ENCODE measurements around the gene FGF1. TPM values are rescaled to one million over a fixed set of nuclear protein-coding genes. Genes with fewer than 3 reads are reported as not detected.

Gene FGF1
- total and polyA plus RNA-seq, 7 donors = 0.60 to 5.4 (median 2.0) TPM

GRCh38 chr5:142669477-142669876 lies 16.4 kb downstream of the FGF1 start:
- H3K4me1 ChIP-seq = peaks cover 0 to 33% (median 19%) of the 10 kb centered on the region in 4 donors
- WGBS, 2 donors = 82 to 83% methylated on average over 12 of the region's 12 CpGs
- intact Hi-C loops (cut with DNase I) = no loop called here
- no peak overlapping the region for H3K4me3 ChIP-seq
- no peaks in the 10 kb centered on the region for H3K27me3 ChIP-seq
- no peak overlapping the region for H3K27ac ChIP-seq
- H3K9me3 ChIP-seq = no peaks in the 10 kb centered on the region
- H3K36me3 ChIP-seq = no peaks in the 10 kb centered on the region
- TF ChIP-seq POLR2AphosphoS5 (IDR thresholded peaks at IDR 0.05) = no peak
- no peak for TF ChIP-seq POLR2A (IDR thresholded peaks at IDR 0.05)
- TF ChIP-seq EP300 (IDR thresholded peaks at IDR 0.05) = no peak
- no peak for TF ChIP-seq CTCF (IDR thresholded peaks at IDR 0.05)
- no peak for DNase-seq

- Histone ChIP-seq H3K9me3 (no peaks in the 10 kb centered on the region), H3K4me3 (no peak overlapping the region), H3K27ac (no peak overlapping the region), H3K4me1 (peaks cover 0 to 33% (median 19%) of the 10 kb centered on the region in 4 donors), H3K36me3 (no peaks in the 10 kb centered on the region), H3K27me3 (no peaks in the 10 kb centered on the region)
- WGBS, 2 donors = 81 to 89% methylated on average over 6 of the region's 6 CpGs
- no peak for TF ChIP-seq CTCF (IDR thresholded peaks at IDR 0.05)
- no peak for TF ChIP-seq POLR2A (IDR thresholded peaks at IDR 0.05)
- TF ChIP-seq EP300 (IDR thresholded peaks at IDR 0.05) = no peak
- no peak for TF ChIP-seq POLR2AphosphoS5 (IDR thresholded peaks at IDR 0.05)
- intact Hi-C loops (cut with DNase I) = no loop called here
- no peak for DNase-seq
Observed at GRCh38 chr5:142668336-142668735, 17.6 kb downstream of the FGF1 start.

GRCh38 chr5:142667831-142668230 lies 18.1 kb downstream of the FGF1 start:
- Histone ChIP-seq H3K27ac (no peak overlapping the region), H3K4me3 (no peak overlapping the region), H3K4me1 (peaks cover 0 to 33% (median 19%) of the 10 kb centered on the region in 4 donors), H3K27me3 (no peaks in the 10 kb centered on the region), H3K36me3 (no peaks in the 10 kb centered on the region), H3K9me3 (no peaks in the 10 kb centered on the region)
- intact Hi-C loops (cut with DNase I) = no loop called here
- TF ChIP-seq POLR2AphosphoS5 (IDR thresholded peaks at IDR 0.05) (no peak), CTCF (IDR thresholded peaks at IDR 0.05) (no peak), EP300 (IDR thresholded peaks at IDR 0.05) (no peak), POLR2A (IDR thresholded peaks at IDR 0.05) (no peak)
- no peak for DNase-seq
- WGBS, 2 donors = 94 to 95% methylated on average over 6 of the region's 6 CpGs

- intact Hi-C loops (cut with DNase I) = no loop called here
- TF ChIP-seq POLR2A (IDR thresholded peaks at IDR 0.05) = no peak
- no peak for TF ChIP-seq POLR2AphosphoS5 (IDR thresholded peaks at IDR 0.05)
- TF ChIP-seq CTCF (IDR thresholded peaks at IDR 0.05) = no peak
- no peak for TF ChIP-seq EP300 (IDR thresholded peaks at IDR 0.05)
- WGBS, 2 donors = 89% methylated on average over 6 of the region's 6 CpGs
Observed at GRCh38 chr5:142664636-142665035, 21.3 kb downstream of the FGF1 start.

DNA sequence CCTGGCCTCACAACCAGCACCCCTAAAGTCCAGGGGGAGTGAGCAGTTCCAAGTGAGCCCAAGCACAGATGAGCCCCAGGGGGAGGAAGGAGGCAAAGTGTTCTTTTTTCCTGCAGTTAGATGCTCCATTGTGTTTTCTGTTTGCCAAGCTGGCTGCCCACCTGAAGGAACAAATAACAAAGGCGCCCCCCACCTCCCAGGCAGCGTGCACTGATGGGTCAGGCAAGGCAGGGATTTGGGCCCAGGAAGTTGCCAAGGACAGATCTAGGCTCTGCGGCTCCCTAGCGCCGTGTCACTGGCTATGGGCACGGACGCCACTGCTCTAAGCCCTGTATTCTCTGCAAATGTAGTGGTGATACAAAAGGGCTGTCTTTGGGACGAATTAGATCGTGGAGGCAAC lies 21.8 kb downstream of the FGF1 start:
- no peak overlapping the region for H3K27ac ChIP-seq
- no peaks in the 10 kb centered on the region for H3K9me3 ChIP-seq
- no peak for DNase-seq
- WGBS, 2 donors = 87 to 90% methylated on average over 9 of the region's 9 CpGs
- no peak overlapping the region for H3K4me3 ChIP-seq
- H3K4me1 ChIP-seq = peaks cover 0 to 1% (median 0%) of the 10 kb centered on the region in 4 donors
- H3K27me3 ChIP-seq = no peaks in the 10 kb centered on the region
- TF ChIP-seq CTCF (IDR thresholded peaks at IDR 0.05) (no peak), POLR2A (IDR thresholded peaks at IDR 0.05) (no peak), POLR2AphosphoS5 (IDR thresholded peaks at IDR 0.05) (no peak), EP300 (IDR thresholded peaks at IDR 0.05) (no peak)
- intact Hi-C loops (cut with DNase I) = no loop called here
- no peaks in the 10 kb centered on the region for H3K36me3 ChIP-seq

More at GRCh38 chr5:142664636-142665035, 21.3 kb downstream of the FGF1 start:
- Histone ChIP-seq H3K36me3 (no peaks in the 10 kb centered on the region), H3K4me1 (peaks cover 0 to 7% (median 3%) of the 10 kb centered on the region in 4 donors), H3K9me3 (no peaks in the 10 kb centered on the region), H3K27me3 (no peaks in the 10 kb centered on the region), H3K27ac (no peak overlapping the region), H3K4me3 (no peak overlapping the region)
- DNase-seq = no peak
